Measurements from ENCODE around the gene PVALB. TPM values are rescaled to one million over a fixed set of nuclear protein-coding genes. Genes with fewer than 3 reads are reported as not detected.

Gene PVALB
- total RNA-seq (not detected), polyA plus RNA-seq (not detected), total RNA-seq (0 reads per million in 6 experiments)

DNA sequence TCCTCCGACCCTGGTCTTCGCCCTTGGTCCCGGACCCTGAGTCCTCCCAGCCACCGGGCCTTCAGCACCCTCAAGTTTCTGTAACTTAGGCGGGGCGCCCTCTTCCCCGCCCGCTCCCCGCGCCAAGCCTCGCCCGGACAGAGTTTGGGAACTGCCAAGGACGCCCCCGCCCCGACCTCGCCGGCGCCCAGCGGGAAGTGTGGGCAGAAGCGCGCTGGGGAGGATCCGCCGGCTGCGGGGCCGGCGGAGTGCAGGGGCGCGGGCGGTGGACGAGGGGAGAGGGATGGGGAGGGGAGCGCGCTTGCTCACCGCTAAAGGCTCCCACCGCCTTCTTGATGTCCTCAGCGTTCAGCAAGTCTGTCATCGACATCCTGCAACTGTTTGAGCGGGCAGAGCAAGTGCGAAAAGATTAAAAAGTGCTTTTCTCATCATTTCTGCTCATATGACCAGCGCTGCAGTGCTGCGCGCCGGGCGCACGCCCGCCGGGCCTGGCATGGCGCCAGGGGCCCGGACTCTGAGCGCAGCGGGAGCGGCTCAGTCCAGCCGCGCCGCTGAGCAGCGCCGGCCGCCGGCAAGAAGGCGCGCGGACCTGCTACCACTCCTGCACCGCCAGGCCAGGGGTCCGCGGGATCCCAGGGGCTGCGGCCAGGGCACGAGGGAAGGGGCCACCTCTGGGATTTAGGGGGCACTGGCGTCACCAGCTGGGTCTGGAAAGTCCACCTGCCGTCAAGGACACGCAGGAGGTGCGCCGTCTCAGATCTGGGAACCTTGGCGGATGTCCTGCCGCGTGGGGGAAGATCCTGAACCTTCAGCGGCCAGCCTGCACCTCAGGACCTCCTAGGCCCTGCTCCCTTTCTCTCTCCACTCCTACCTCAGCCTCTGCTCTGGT, at the start of gene PVALB:
Gene PVALB, minus strand, starts transcription at position 400 of the 889 bp plus-strand sequence. Its CDS starts 30 bp downstream, at position 370.
- DNase-seq, result no peak
- ATAC-seq, result peak; percentile 39 to 54

DNA sequence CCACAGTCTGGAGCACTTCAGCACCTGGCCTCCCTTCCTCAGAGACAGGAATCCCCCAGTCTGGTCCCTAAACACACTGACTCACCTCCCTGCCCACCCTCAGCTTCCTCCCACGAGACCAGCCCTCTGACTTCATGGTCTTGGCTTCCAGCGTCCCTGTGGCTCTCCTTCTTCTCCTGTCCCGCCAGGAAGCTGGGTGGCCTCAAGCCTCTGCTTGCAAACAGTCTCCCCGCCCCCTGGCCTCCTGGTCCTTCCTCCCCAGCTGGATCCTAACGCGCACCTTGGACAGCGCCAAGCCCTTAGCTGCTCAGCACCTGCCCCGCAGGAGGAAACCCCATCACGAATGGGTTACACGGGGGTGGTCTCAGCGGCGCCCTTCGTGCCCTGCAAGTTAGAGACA, 48.5 kb upstream of the PVALB start:
- Mint-ChIP-seq H3K9me3 (peaks cover 0 to 2% (median 0%) of the 10 kb centered on the region in 9 donors), H3K27ac (peak overlapping the region in 1 of 10 donors; percentile 28), H3K4me1 (peaks cover 1 to 24% (median 3%) of the 10 kb centered on the region in 4 donors), H3K36me3 (no peaks in the 10 kb centered on the region), H3K4me3 (no peak overlapping the region), H3K27me3 (peaks cover 0 to 16% (median 0%) of the 10 kb centered on the region in 5 donors)
- no peak for ATAC-seq
- DNase-seq, result no peak
- POLR2A ChIA-PET, result no interaction called here

More for the DNA sequence above, at the start of gene PVALB:
- H3K9me3 Mint-ChIP-seq, result no peaks in the 10 kb centered on the region
- no peaks in the 10 kb centered on the region for H3K36me3 Mint-ChIP-seq
- peak within 1 kb of the TSS in 8 of 10 donors; percentile 38 to 68 (median 57) for H3K4me3 Mint-ChIP-seq
- peaks cover 2 to 17% (median 12%) of the 10 kb centered on the region in 4 donors for H3K4me1 Mint-ChIP-seq
- POLR2A ChIA-PET, result interaction anchor here (0.6 kb wide), 1 partner anchor 413 kb away, joined by 4 read pairs; no protein-coding TSS in a partner anchor
- H3K27me3 Mint-ChIP-seq, result peaks cover 28 to 80% (median 59%) of the 10 kb centered on the region in 5 donors
- peak within 1 kb of the TSS in 1 of 10 donors; percentile 67 for H3K27ac Mint-ChIP-seq

GRCh38 chr22:36864454-36865215, 47.8 kb upstream of the PVALB start:
- ATAC-seq (no peak), DNase-seq (no peak)
- Mint-ChIP-seq H3K27me3 (peaks cover 0 to 16% (median 0%) of the 10 kb centered on the region in 5 donors), H3K36me3 (no peaks in the 10 kb centered on the region), H3K4me3 (no peak overlapping the region), H3K9me3 (peaks cover 0 to 2% (median 0%) of the 10 kb centered on the region in 9 donors), H3K27ac (peak overlapping the region in 1 of 10 donors; percentile 28), H3K4me1 (peaks cover 1 to 30% (median 4%) of the 10 kb centered on the region in 4 donors)
- POLR2A ChIA-PET, result no interaction called here

DNA sequence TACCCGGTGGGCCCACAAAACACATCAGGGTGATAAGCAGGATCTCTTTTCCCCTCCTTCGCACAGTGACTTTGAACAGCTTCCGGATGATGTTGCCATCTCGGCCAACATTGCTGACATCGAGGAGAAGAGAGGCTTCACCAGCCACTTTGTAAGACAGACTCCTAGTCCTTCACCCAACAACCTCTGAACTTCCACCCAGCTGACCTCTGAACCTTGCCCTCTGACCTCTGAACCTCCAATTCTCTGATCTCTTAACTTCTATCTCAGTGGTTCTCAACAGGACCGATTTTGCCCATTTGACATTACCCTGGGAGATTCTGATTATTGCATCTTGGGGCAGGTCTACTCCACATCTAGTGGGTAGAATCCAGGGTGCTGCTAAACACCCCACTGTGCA, 47.1 kb upstream of the PVALB start:
- no peak for ATAC-seq
- Mint-ChIP-seq H3K36me3 (no peaks in the 10 kb centered on the region), H3K27ac (no peak overlapping the region), H3K4me3 (no peak overlapping the region), H3K9me3 (peaks cover 0 to 2% (median 0%) of the 10 kb centered on the region in 9 donors), H3K27me3 (peaks cover 0 to 16% (median 0%) of the 10 kb centered on the region in 5 donors), H3K4me1 (peaks cover 1 to 30% (median 4%) of the 10 kb centered on the region in 4 donors)
- POLR2A ChIA-PET, result no interaction called here
- DNase-seq, result no peak

- Mint-ChIP-seq H3K4me3 (no peak overlapping the region), H3K27ac (no peak overlapping the region), H3K9me3 (peaks cover 0 to 2% (median 0%) of the 10 kb centered on the region in 9 donors), H3K27me3 (peaks cover 0 to 16% (median 0%) of the 10 kb centered on the region in 5 donors), H3K36me3 (no peaks in the 10 kb centered on the region), H3K4me1 (peaks cover 1 to 30% (median 4%) of the 10 kb centered on the region in 4 donors)
- ATAC-seq, result no peak
- POLR2A ChIA-PET, result no interaction called here
- no peak for DNase-seq
Measured at GRCh38 chr22:36863281-36863680, 46.4 kb upstream of the PVALB start.

DNA sequence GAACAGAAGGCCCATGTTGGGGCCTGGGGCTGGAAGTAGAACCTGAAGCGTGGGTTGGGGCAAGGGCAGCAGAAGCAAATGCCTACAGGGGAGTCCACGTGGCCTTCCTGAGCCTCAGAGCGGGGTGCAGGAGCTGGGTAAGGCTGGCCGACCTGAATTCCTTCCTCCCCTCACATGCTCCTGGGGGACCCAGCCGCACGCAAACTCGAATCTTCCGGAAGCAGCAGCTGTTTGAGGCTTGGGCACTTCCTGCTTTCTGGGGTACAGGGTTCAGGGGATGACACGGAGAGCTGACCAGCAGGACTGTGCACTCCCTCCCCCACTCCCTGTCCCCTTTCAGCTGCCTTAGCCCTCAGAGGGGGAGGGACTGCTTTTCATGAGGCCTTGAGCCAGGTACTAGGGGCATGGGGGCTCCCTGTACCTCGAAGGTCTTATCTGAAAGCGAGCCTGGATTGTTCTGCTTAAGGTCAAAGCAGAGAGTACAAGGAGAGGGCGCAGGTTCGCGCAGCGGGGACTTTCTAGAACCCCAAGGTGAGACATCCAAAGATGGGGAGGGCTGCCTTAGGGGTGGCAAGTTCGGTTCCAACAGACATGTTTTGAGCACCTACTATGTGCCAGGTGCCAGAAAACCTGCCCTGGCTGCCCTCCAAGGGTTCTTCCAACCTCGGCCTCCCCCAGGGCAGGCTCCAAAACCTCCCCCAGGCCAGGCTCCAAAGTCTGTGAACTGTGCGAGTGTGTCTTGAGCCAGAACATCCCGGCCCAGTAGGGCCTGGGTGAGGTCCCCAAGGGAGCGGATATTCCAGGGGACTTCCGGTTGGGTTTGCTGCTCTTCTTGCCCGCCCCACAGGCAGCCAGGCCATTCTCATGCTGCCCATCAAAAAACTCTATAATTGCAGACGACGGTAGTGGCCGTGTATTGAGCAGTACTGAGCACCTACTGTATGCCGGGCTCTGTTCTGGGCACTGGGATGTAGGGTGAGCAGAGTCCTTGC, 45.7 kb upstream of the PVALB start:
- POLR2A ChIA-PET, result no interaction called here
- H3K4me3 Mint-ChIP-seq, result peak overlapping the region in 1 of 10 donors; percentile 74
- no peak for ATAC-seq

GRCh38 chr22:36860821-36861659, 44.2 kb upstream of the PVALB start, which contains the start of gene NCF4:
NCF4 (plus strand) TSS chr22:36861006; CDS start chr22:36861172, 166 bp downstream.
- Mint-ChIP-seq H3K27ac (peak within 1 kb of the TSS in 7 of 10 donors; percentile 46 to 85 (median 70)), H3K9me3 (peaks cover 0 to 2% (median 0%) of the 10 kb centered on the region in 9 donors), H3K36me3 (no peaks in the 10 kb centered on the region), H3K27me3 (peaks cover 2 to 12% (median 4%) of the 10 kb centered on the region in 5 donors), H3K4me3 (peak within 1 kb of the TSS in 1 of 10 donors; percentile 74), H3K4me1 (peaks cover 4 to 35% (median 11%) of the 10 kb centered on the region in 4 donors)
- DNase-seq (peak in 1 of 10 donors; percentile 27), ATAC-seq (peak in 1 of 2 donors; percentile 53)
- POLR2A ChIA-PET, result no interaction called here

More for the DNA sequence above, 45.7 kb upstream of the PVALB start:
- no peak for DNase-seq
- Mint-ChIP-seq H3K27ac (peak overlapping the region in 1 of 10 donors; percentile 61), H3K36me3 (no peaks in the 10 kb centered on the region), H3K27me3 (peaks cover 0 to 16% (median 0%) of the 10 kb centered on the region in 5 donors), H3K9me3 (peaks cover 0 to 2% (median 0%) of the 10 kb centered on the region in 9 donors), H3K4me1 (peaks cover 1 to 30% (median 4%) of the 10 kb centered on the region in 4 donors)

GRCh38 chr22:36860438-36860820, 43.6 kb upstream of the PVALB start:
- DNase-seq (no peak), ATAC-seq (no peak)
- H3K36me3 Mint-ChIP-seq, result no peaks in the 10 kb centered on the region
- H3K27me3 Mint-ChIP-seq, result peaks cover 2 to 10% (median 4%) of the 10 kb centered on the region in 5 donors
- peaks cover 4 to 35% (median 14%) of the 10 kb centered on the region in 4 donors for H3K4me1 Mint-ChIP-seq
- POLR2A ChIA-PET, result no interaction called here
- peak overlapping the region in 1 of 10 donors; percentile 74 for H3K4me3 Mint-ChIP-seq
- peak overlapping the region in 4 of 10 donors; percentile 51 to 85 (median 70) for H3K27ac Mint-ChIP-seq
- H3K9me3 Mint-ChIP-seq, result peaks cover 0 to 2% (median 0%) of the 10 kb centered on the region in 9 donors

- H3K27ac Mint-ChIP-seq, result peak overlapping the region in 5 of 10 donors; percentile 19 to 85 (median 60)
Measured at GRCh38 chr22:36860017-36860416, 43.2 kb upstream of the PVALB start.

GRCh38 chr22:36858966-36859365, 42.1 kb upstream of the PVALB start:
- no peaks in the 10 kb centered on the region for H3K36me3 Mint-ChIP-seq
- no peak for DNase-seq
- H3K4me3 Mint-ChIP-seq, result no peak overlapping the region
- POLR2A ChIA-PET, result no interaction called here
- no peak for ATAC-seq
- H3K27ac Mint-ChIP-seq, result no peak overlapping the region
- H3K9me3 Mint-ChIP-seq, result no peaks in the 10 kb centered on the region
- H3K4me1 Mint-ChIP-seq, result peaks cover 4 to 32% (median 15%) of the 10 kb centered on the region in 4 donors
- peaks cover 2 to 10% (median 4%) of the 10 kb centered on the region in 5 donors for H3K27me3 Mint-ChIP-seq

More at GRCh38 chr22:36860017-36860416, 43.2 kb upstream of the PVALB start:
- Mint-ChIP-seq H3K4me3 (peak overlapping the region in 1 of 10 donors; percentile 74), H3K36me3 (no peaks in the 10 kb centered on the region), H3K4me1 (peaks cover 4 to 35% (median 14%) of the 10 kb centered on the region in 4 donors), H3K27me3 (peaks cover 2 to 10% (median 4%) of the 10 kb centered on the region in 5 donors), H3K9me3 (peaks cover 0 to 2% (median 0%) of the 10 kb centered on the region in 9 donors)
- no peak for DNase-seq
- POLR2A ChIA-PET, result no interaction called here
- ATAC-seq, result no peak

Data from naive thymus-derived CD8-positive, alpha-beta T cell (primary cell).